Measurements from ENCODE around the gene DMRTC2.

DNA sequence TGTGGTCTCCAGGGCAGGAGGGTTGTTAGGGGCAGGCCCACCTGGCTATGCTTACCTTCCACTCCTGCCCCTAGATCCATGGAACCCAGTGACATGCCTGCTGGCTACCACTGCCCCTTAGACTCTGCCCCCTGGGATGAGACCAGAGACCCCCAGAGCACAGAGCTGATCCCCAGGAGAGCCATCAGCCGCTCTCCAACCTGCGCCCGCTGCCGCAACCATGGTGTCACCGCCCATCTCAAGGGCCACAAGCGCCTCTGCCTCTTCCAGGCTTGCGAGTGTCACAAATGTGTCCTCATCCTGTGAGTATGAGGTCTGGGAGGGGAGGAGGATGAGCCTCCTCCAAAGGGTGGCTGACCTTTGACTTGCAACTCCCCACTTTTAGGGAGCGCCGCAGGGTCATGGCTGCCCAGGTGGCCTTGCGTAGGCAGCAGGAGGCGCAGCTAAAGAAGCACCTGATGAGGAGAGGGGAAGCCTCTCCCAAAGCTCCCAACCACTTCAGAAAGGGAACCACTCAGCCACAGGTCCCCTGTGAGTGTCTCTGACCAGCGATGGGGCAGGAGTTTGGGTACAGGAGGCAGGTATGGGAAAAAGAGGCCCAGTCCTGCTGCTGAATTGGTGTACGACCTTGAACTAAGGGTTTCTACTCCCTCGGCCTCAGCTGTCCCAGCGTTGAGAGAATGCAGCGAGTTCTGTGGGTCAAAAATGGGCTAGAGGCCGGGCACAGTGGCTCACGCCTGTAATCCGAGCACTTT, 2.7 kb downstream of the DMRTC2 start:
- TF ChIP-seq, protein P1, sequence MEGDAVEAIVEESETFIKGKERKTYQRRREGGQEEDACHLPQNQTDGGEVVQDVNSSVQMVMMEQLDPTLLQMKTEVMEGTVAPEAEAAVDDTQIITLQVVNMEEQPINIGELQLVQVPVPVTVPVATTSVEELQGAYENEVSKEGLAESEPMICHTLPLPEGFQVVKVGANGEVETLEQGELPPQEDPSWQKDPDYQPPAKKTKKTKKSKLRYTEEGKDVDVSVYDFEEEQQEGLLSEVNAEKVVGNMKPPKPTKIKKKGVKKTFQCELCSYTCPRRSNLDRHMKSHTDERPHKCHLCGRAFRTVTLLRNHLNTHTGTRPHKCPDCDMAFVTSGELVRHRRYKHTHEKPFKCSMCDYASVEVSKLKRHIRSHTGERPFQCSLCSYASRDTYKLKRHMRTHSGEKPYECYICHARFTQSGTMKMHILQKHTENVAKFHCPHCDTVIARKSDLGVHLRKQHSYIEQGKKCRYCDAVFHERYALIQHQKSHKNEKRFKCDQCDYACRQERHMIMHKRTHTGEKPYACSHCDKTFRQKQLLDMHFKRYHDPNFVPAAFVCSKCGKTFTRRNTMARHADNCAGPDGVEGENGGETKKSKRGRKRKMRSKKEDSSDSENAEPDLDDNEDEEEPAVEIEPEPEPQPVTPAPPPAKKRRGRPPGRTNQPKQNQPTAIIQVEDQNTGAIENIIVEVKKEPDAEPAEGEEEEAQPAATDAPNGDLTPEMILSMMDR (IDR thresholded peaks at IDR 0.05 in 2 of 3, conservative IDR thresholded peaks at IDR 0.05 in 1 of 3; ENCODE audit: borderline replicate concordance in 1 of 3, insufficient read depth in 1 of 3, low read depth in 2 of 3, low read length in 2 of 3): no peak
- no peak for TF ChIP-seq FOSL1 (IDR thresholded peaks at IDR 0.05; ENCODE audit: low read depth)
- TF ChIP-seq POLR2A (IDR thresholded peaks at IDR 0.05; ENCODE audit: borderline replicate concordance, extremely low read depth, insufficient read depth, insufficient read length): no peak
- TF ChIP-seq RAD21 (IDR thresholded peaks at IDR 0.05; ENCODE audit: low read depth): no peak
- TF ChIP-seq, protein P2, sequence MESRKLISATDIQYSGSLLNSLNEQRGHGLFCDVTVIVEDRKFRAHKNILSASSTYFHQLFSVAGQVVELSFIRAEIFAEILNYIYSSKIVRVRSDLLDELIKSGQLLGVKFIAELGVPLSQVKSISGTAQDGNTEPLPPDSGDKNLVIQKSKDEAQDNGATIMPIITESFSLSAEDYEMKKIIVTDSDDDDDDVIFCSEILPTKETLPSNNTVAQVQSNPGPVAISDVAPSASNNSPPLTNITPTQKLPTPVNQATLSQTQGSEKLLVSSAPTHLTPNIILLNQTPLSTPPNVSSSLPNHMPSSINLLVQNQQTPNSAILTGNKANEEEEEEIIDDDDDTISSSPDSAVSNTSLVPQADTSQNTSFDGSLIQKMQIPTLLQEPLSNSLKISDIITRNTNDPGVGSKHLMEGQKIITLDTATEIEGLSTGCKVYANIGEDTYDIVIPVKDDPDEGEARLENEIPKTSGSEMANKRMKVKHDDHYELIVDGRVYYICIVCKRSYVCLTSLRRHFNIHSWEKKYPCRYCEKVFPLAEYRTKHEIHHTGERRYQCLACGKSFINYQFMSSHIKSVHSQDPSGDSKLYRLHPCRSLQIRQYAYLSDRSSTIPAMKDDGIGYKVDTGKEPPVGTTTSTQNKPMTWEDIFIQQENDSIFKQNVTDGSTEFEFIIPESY (IDR thresholded peaks at IDR 0.05; ENCODE audit: extremely low read depth, insufficient replicate concordance, low read length): no peak
- TF ChIP-seq EGR1 (IDR thresholded peaks at IDR 0.05; ENCODE audit: low read depth): no peak
- TF ChIP-seq POLR2AphosphoS5 (IDR thresholded peaks at IDR 0.05; ENCODE audit: low read depth, low read length): no peak

Data from HCT116 (cell line).